Renal cortical epithelial cell (primary cell): ENCODE results near the gene SPEN. TPM values are rescaled to one million over a fixed set of nuclear protein-coding genes. Genes with fewer than 3 reads are reported as not detected.
"Not testable (repeated sequence)": the region's sequence is repeated elsewhere in the genome, so short reads cannot be mapped to it uniquely, and the experiment has no call there.

Experiments
- DNase-seq: peaks from one replicate; pipeline ENCODE4 v3.0.0-alpha.2; 2011; ENCODE audit warnings: low read depth
- total RNA-seq: library from RNA; depleted of rRNA; stranded (reverse); fragments of >200 nt; gene quantifications from 2 replicates; pipeline ENCODE4 v1.2.3, GENCODE V29; 2014

SPEN gene
- total RNA-seq, 1 donor from 2014 or later = 45.6 TPM

DNA sequence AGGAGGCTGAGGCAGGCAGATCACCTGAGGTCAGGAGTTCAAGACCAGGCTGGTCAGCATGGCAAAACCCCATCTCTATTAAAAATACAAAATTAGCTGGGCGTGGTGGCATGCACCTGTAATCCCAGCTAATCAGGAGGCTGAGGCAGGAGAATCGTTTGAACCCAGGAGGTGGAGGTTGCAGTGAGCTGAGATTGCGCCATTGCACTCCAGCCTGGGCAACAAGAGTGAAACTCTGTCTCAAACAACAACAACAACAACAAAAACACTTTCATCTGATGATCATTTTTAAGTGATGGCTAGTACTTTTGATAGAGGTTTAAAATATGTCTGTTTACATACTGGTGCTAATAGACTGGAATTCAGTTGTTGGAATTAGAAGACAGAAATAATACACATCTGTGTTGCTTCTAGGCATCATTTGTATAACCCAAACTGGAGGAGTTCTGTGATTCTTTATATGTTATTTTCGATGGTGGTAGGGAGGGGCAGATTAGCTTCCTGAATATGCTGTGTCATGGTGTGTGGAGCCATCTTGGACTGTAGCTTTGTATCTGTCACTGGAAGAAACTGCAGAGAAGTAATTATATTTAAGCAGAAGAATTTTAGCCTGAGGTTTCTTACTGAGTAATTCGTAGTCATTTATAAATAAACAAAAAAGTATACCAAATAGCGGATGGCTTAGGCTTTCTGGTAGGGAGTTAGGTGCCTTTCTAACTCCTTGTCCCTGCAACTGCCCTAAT lies 45.5 kb downstream of the SPEN start:
- DNase-seq = peak; percentile 48

DNA sequence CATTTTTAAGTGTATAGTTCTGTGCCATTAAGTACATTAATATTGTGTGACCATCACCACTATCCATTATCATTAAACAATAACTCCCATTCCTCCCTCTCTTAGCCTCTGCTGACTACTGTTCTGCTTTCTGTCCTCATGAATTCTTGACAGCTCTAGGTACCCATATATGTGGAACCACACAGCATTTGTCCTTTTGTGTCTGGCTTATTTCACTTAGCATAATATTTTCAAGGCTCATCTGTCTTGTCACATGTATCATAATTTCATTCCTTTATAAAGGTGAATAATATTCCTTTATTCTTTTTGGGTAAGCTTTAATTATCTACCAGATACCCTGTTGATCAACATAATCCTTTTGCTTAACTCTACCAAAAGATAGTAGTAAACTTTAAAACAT lies 47.7 kb downstream of the SPEN start:
- DNase-seq = no peak

DNA sequence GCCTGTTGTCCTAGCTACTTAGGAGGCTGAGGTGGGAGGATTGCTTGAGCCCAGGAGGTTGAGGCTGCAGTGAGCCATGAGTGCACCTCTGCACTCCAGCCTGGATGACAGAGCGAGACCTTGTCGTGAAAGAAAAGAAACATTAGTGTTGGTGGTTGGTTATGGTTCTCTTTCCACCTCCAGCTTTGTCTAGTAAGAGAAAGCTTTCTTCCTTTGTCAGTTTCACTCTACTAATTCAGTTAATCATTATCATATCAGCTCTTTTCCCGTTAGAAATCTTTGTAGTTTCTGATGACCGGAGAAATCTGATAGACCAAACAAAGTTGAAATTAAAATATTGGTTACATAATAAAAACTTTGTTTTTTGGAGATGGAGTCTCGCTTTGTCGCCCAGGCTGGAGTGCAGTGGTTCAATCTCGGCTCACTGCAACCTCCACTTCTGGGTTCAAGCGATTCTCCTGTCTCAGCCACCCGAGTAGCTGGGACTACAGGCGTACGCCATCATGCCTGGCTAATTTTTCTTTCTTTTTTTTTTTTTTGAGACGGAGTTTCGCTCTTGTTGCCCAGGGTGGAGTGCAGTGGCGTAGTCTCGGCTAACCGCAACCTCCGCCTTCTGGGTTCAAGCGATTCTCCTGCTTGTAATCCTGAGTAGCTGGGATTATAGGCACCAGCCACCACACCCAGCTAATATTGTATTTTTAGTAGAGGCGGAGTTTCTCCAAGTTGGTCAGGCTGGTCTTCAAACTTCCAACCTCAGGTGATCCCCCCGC lies 49.5 kb downstream of the SPEN start:
- peak; percentile 81 for DNase-seq

DNA sequence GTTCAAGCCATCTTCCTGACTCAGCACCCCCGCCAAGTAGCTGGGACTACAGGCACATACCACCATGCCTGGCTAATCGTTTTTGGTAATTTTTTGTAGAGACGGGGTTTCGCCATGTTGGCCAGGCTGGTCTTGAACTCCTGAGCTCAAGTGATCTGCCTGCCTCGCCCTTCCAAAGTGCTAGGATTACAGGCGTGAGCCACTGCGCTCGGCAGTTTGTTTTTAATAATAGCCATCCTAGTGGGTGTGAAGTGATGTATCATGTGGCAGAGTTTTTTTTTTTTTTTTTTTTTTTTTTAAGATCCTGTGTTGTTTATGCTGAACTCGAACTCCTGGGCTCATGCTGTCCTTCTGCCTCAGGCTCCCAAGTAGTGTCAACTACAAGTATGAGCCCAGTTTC lies 51.8 kb downstream of the SPEN start:
- DNase-seq = no peak

- peak; percentile 42 for DNase-seq
These were observed 53.3 kb downstream of the SPEN start for GRCh38 chr1:15900662-15901279.

- no peak for DNase-seq
These were observed 55.4 kb downstream of the SPEN start for GRCh38 chr1:15902882-15903281.

DNA sequence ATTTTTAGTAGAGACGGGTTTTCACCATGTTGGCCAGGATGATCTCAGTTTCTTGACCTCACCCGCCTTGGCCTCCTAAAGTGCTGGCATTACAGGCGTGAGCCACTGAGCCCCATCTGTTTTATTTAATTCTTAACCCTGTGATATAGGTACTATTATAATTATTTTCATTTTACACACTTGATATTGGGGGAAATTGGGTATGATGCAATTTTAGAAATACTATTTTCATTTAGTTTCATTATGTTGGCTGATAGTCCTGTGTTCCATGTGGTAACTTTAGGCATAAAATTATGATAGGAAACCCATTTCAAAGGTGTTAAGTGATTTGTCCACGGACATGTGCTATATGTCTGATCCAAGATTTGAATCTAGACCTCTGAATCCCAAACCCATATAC lies 61.1 kb downstream of the SPEN start:
- no peak for DNase-seq

DNA sequence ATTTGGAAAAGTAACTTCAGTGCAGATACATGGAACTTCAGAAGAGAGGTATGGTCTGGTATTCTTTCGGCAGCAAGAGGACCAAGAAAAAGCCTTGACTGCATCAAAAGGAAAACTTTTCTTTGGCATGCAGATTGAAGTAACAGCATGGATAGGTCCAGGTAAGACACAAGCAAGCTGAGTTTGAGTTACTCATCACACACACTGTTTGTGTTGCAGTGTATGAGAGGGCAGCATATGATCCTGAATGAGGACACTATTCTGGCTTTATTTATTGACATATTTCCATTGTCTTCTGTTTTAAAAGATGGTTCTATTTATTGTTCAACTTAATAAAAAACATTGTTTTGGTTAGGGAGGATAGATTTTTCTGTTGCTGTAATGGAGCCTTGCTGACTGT lies 63.6 kb downstream of the SPEN start:
- DNase-seq = no peak

- DNase-seq = no peak
These were observed 64.4 kb downstream of the SPEN start for GRCh38 chr1:15911927-15912326.

- not testable (repeated sequence) for DNase-seq
These were observed 66.1 kb downstream of the SPEN start for GRCh38 chr1:15913607-15914006.

DNA sequence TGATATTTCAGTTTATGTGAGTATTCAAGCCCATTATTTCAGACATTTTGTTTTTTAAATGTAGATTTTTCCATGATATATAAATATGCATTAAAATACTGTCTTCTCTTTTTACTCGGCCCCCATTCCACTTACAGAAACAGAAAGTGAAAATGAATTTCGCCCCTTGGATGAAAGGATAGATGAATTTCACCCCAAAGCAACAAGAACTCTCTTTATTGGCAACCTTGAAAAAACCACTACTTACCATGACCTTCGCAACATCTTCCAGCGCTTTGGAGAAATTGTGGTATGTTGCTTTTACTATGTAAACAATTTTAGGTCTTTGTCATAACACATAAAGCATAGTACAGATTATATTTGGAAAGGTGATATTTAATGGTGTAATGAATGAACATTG lies 68.5 kb downstream of the SPEN start:
- no peak for DNase-seq

DNA sequence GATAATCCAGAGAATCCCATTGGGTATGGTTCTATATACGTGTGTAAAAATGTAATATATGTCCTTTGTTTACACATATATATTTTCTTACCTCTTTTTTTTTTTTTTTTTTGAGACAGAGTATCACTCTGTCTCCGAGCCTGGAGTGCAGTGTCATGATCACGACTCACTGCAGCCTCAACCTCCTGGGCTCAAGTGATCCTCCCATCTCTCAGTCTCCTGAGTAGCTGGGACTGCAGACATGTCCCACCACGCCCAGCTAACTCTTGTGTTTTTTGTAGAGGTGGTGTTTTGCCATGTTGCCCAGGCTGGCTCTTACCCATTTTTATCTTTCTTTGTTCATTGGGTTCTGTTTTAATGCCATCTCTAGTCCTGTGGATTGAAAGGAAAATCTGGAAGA lies 68.9 kb downstream of the SPEN start:
- peak; percentile 25 for DNase-seq

DNA sequence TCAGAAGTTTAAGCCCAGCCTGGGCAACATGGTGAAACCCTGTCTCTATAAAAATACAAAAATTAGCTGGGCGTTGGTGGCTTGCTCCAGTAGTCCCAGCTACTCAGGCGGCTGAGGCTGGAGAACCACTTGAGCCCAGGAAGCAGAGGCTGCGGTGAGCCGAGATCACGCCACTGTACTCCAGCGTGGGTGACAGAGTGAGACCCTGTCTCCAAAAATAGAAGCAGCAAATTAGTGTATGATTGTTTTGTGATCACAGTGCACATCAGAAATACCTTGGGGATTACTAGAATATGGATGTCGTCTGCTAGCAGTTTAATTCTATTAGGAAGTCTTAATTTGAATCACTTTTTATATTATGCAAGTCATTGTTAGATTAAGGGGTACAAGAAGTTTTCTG lies 69.4 kb downstream of the SPEN start:
- no peak for DNase-seq

- DNase-seq = peak; percentile 84
These were observed 71.6 kb downstream of the SPEN start for GRCh38 chr1:15918962-15919715.

DNA sequence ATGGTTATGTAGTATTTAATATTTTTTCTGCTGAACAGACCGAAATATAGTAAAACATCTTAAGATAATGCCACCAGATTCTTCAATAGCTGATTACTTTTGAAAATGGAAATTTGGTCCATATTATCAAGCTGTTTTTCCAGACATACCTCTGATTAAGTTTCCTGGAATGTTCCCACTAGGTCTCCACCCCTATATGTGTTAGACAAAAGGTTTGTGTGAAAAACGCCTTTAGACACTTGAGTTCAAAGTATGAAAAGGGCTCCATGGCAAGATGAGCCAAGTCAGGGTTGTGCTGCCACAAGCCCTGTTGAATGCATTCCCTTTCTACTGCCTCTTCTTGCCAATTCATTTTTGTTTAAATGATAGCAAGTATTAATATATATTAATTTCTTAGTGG lies 75.7 kb downstream of the SPEN start:
- peak; percentile 71 for DNase-seq

- not testable (repeated sequence) for DNase-seq
These were observed 78.9 kb downstream of the SPEN start for GRCh38 chr1:15926448-15926847.

DNA sequence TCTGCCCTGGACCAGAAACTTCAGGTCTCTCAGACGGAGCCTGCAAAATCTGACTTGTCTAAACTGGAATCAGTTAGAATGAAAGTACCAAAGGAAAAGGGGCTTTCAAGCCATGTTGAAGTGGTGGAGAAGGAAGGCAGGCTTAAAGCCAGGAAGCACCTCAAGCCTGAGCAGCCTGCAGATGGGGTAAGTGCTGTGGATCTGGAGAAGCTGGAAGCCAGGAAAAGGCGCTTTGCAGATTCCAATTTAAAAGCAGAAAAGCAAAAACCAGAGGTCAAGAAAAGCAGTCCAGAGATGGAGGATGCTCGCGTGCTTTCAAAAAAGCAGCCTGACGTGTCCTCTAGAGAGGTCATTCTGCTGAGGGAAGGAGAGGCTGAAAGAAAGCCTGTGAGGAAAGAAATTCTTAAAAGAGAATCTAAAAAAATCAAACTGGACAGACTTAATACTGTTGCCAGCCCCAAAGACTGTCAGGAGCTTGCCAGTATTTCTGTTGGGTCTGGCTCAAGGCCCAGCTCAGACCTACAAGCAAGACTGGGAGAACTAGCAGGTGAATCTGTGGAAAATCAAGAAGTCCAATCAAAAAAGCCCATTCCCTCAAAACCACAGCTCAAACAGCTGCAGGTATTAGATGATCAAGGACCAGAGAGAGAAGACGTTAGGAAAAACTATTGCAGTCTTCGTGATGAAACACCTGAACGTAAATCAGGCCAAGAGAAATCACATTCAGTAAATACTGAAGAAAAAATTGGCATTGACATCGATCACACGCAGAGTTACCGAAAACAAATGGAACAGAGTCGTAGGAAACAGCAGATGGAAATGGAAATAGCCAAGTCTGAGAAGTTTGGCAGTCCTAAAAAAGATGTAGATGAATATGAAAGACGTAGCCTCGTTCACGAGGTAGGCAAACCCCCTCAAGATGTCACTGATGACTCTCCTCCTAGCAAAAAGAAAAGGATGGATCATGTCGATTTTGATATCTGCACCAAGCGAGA lies 81.8 kb downstream of the SPEN start:
- no peak for DNase-seq

DNA sequence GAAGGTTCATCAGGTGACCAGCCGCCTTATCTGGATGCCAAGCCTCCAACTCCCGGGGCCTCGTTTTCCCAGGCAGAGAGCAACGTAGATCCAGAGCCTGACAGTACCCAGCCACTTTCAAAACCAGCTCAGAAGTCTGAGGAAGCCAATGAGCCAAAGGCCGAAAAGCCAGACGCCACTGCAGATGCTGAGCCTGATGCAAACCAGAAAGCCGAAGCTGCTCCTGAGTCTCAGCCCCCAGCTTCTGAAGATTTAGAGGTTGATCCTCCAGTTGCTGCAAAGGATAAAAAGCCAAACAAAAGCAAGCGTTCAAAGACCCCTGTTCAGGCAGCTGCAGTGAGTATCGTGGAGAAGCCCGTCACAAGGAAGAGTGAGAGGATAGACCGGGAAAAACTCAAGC lies 83.9 kb downstream of the SPEN start:
- no peak for DNase-seq

DNA sequence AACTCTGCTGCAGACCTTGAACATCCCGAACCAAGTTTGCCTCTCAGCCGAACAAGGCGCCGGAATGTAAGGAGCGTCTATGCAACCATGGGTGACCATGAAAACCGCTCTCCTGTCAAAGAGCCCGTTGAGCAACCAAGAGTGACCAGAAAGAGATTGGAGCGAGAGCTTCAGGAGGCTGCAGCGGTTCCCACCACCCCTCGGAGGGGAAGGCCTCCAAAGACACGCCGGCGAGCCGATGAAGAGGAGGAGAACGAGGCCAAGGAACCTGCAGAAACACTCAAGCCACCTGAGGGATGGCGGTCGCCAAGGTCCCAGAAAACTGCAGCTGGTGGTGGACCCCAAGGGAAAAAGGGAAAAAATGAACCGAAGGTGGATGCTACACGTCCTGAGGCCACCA lies 84.4 kb downstream of the SPEN start:
- DNase-seq = no peak

DNA sequence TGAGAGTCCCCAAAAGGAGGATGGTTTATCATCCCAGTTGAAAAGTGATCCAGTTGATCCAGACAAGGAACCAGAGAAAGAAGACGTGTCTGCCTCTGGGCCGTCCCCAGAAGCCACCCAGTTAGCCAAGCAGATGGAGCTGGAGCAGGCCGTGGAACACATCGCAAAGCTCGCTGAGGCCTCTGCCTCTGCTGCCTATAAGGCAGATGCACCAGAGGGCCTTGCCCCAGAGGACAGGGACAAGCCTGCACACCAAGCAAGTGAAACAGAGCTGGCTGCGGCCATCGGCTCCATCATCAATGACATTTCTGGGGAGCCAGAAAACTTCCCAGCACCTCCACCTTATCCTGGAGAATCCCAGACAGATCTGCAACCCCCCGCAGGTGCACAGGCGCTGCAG lies 85.1 kb downstream of the SPEN start:
- DNase-seq = no peak

GRCh38 chr1:15933684-15934083 lies 86.2 kb downstream of the SPEN start:
- DNase-seq = no peak
